Measurements from ENCODE around the gene SLC1A4. TPM values are rescaled to one million over a fixed set of nuclear protein-coding genes. Genes with fewer than 3 reads are reported as not detected.
"Not testable (repeated sequence)": the region's sequence is repeated elsewhere in the genome, so short reads cannot be mapped to it uniquely, and the experiment has no call there.

The SLC1A4 gene
- total RNA-seq, 2 experiments from 2014 or later = 15.7 to 16.7 TPM

- peaks cover 27% of the 10 kb centered on the region for H3K4me1 Mint-ChIP-seq
- peaks cover 19% of the 10 kb centered on the region for H3K36me3 Mint-ChIP-seq (ENCODE audit: low read depth)
- ChIA-PET POLR2A (no interaction called here), CTCF (interaction anchor here (0.6 to 4.3 kb wide), 6 partner anchors 11 to 84 kb away, joined by 3 to 17 read pairs (median 4); no protein-coding TSS in a partner anchor)
- no peaks in the 10 kb centered on the region for H3K9me3 Mint-ChIP-seq (ENCODE audit: low read depth)
- H3K4me3 Mint-ChIP-seq = no peak overlapping the region
- DNase-seq (no peak), ATAC-seq (no peak)
- intact Hi-C loops (cut with DNase I, micrococcal nuclease) = loop anchor here in 1 of 2 experiments (5.0 kb wide), 1 partner anchor 39 kb away; no protein-coding TSS in a partner anchor
- H3K27me3 Mint-ChIP-seq = peaks cover 4% of the 10 kb centered on the region
- H3K27ac Mint-ChIP-seq = no peak overlapping the region
Observed at GRCh38 chr2:64992990-64993389, 3.8 kb downstream of the SLC1A4 start.

- Mint-ChIP-seq H3K36me3 (ENCODE audit: low read depth) (peaks cover 19% of the 10 kb centered on the region), H3K4me1 (peaks cover 27% of the 10 kb centered on the region), H3K27ac (no peak overlapping the region), H3K4me3 (no peak overlapping the region), H3K27me3 (peaks cover 4% of the 10 kb centered on the region), H3K9me3 (ENCODE audit: low read depth) (no peaks in the 10 kb centered on the region)
- no peak for DNase-seq
- ATAC-seq = no peak
- ChIA-PET POLR2A (no interaction called here), CTCF (interaction anchor here (0.9 kb wide), 1 partner anchor 77 kb away, joined by 3 read pairs; no protein-coding TSS in a partner anchor)
- intact Hi-C loops (cut with DNase I, micrococcal nuclease) = no loop called here
Observed at GRCh38 chr2:64995041-64995440, 5.8 kb downstream of the SLC1A4 start.

- ChIA-PET CTCF (interaction anchor here (0.6 to 0.8 kb wide), 5 partner anchors 10 to 84 kb away, joined by 3 read pairs; no protein-coding TSS in a partner anchor), POLR2A (no interaction called here)
- Mint-ChIP-seq H3K27me3 (no peaks in the 10 kb centered on the region), H3K4me3 (no peak overlapping the region), H3K36me3 (ENCODE audit: low read depth) (peaks cover 10% of the 10 kb centered on the region), H3K27ac (no peak overlapping the region), H3K9me3 (ENCODE audit: low read depth) (no peaks in the 10 kb centered on the region), H3K4me1 (peaks cover 17% of the 10 kb centered on the region)
- ATAC-seq (no peak), DNase-seq (no peak)
- intact Hi-C loops (cut with DNase I, micrococcal nuclease) = no loop called here
Observed at GRCh38 chr2:64996871-64997307, 7.7 kb downstream of the SLC1A4 start.

GRCh38 chr2:64998658-64999061 is 9.5 kb downstream of the SLC1A4 start:
- H3K36me3 Mint-ChIP-seq (ENCODE audit: low read depth) = peaks cover 10% of the 10 kb centered on the region
- ATAC-seq (no peak), DNase-seq (no peak)
- ChIA-PET POLR2A (no interaction called here), CTCF (no interaction called here)
- H3K4me3 Mint-ChIP-seq = no peak overlapping the region
- intact Hi-C loops (cut with DNase I, micrococcal nuclease) = no loop called here
- no peaks in the 10 kb centered on the region for H3K9me3 Mint-ChIP-seq (ENCODE audit: low read depth)
- H3K27me3 Mint-ChIP-seq = no peaks in the 10 kb centered on the region
- H3K4me1 Mint-ChIP-seq = peaks cover 3% of the 10 kb centered on the region
- no peak overlapping the region for H3K27ac Mint-ChIP-seq

- ATAC-seq (no peak), DNase-seq (no peak)
- Mint-ChIP-seq H3K4me1 (peaks cover 3% of the 10 kb centered on the region), H3K27me3 (no peaks in the 10 kb centered on the region), H3K4me3 (no peak overlapping the region), H3K27ac (no peak overlapping the region), H3K36me3 (ENCODE audit: low read depth) (peaks cover 2% of the 10 kb centered on the region), H3K9me3 (ENCODE audit: low read depth) (no peaks in the 10 kb centered on the region)
- intact Hi-C loops (cut with DNase I, micrococcal nuclease) = no loop called here
- ChIA-PET CTCF (interaction anchor here (0.6 to 0.8 kb wide), 3 partner anchors 11 to 75 kb away, joined by 3 to 4 read pairs (median 3); no protein-coding TSS in a partner anchor), POLR2A (no interaction called here)
Observed at GRCh38 chr2:64999754-65000153, 10.6 kb downstream of the SLC1A4 start.

- H3K27me3 Mint-ChIP-seq = no peaks in the 10 kb centered on the region
- DNase-seq (no peak), ATAC-seq (no peak)
- POLR2A ChIA-PET = no interaction called here
- peaks cover 2% of the 10 kb centered on the region for H3K36me3 Mint-ChIP-seq (ENCODE audit: low read depth)
- H3K4me3 Mint-ChIP-seq = no peak overlapping the region
- no peak overlapping the region for H3K27ac Mint-ChIP-seq
- peaks cover 3% of the 10 kb centered on the region for H3K4me1 Mint-ChIP-seq
- CTCF ChIA-PET = interaction anchor here (0.5 kb wide), 1 partner anchor 13 kb away, joined by 4 read pairs; no protein-coding TSS in a partner anchor
- H3K9me3 Mint-ChIP-seq (ENCODE audit: low read depth) = no peaks in the 10 kb centered on the region
- intact Hi-C loops (cut with DNase I, micrococcal nuclease) = no loop called here
Observed at GRCh38 chr2:65000644-65001043, 11.4 kb downstream of the SLC1A4 start.

GRCh38 chr2:65003037-65003436 is 13.8 kb downstream of the SLC1A4 start:
- Mint-ChIP-seq H3K27ac (no peak overlapping the region), H3K36me3 (ENCODE audit: low read depth) (peaks cover 2% of the 10 kb centered on the region), H3K4me3 (no peak overlapping the region), H3K4me1 (peaks cover 6% of the 10 kb centered on the region), H3K9me3 (ENCODE audit: low read depth) (no peaks in the 10 kb centered on the region), H3K27me3 (no peaks in the 10 kb centered on the region)
- ChIA-PET CTCF (interaction anchor here (0.6 kb wide), 1 partner anchor 85 kb away, joined by 3 read pairs; no protein-coding TSS in a partner anchor), POLR2A (no interaction called here)
- no peak for DNase-seq
- ATAC-seq = no peak
- intact Hi-C loops (cut with DNase I, micrococcal nuclease) = no loop called here

DNA sequence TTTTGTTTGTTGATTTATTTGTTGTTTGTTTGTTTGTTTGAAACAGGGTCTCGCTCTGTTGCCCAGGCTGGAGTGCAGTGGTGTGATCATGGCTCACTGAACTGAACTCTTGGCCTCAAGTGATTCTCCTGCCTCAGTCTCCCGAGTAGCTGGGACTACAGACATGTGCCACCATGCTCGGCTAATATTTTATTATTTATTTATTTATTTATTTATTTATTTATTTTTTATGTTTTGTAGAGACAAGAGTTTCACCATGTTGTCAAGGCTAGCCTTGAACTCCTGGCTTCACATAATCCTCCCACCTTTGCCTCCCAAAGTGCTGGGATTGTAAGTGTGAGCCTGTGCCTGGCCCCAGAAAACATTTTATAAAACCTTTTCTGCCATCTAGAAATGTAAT is 15.0 kb downstream of the SLC1A4 start:
- CTCF ChIA-PET = interaction anchor here (0.6 kb wide), 1 partner anchor 126 kb away, joined by 3 read pairs; no protein-coding TSS in a partner anchor
- H3K9me3 Mint-ChIP-seq (ENCODE audit: low read depth); ATAC-seq; H3K36me3 Mint-ChIP-seq (ENCODE audit: low read depth); POLR2A ChIA-PET; intact Hi-C loops (cut with DNase I, micrococcal nuclease); H3K4me1 Mint-ChIP-seq; DNase-seq; H3K27ac Mint-ChIP-seq; H3K27me3 Mint-ChIP-seq; H3K4me3 Mint-ChIP-seq: not testable (repeated sequence)

DNA sequence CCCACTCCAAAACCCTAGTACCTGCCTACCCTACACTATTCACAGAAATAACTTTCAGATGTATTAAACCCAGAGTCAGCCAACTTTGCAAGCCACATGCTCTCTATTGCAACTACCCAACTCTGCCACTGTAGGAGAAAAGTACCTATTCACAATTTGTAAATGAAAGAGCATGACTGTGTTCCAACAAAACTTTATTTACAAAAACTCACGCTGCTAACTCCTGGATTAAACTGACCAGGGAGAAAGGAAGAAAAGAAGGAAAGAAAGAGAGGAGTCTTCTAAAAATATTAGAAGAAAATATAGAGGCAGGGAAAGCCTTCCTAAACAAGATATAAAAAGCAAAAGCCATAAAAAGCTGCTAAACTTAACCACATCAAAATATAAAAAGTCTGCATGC is 24.6 kb downstream of the SLC1A4 start:
- ChIA-PET CTCF (interaction anchor here (0.7 kb wide), 1 partner anchor 13 kb away, joined by 4 read pairs; no protein-coding TSS in a partner anchor), POLR2A (no interaction called here)
- intact Hi-C loops (cut with DNase I, micrococcal nuclease) = no loop called here
- DNase-seq (no peak), ATAC-seq (no peak)
- Mint-ChIP-seq H3K4me3 (no peak overlapping the region), H3K27me3 (no peaks in the 10 kb centered on the region), H3K9me3 (ENCODE audit: low read depth) (no peaks in the 10 kb centered on the region), H3K36me3 (ENCODE audit: low read depth) (peaks cover 29% of the 10 kb centered on the region), H3K27ac (no peak overlapping the region), H3K4me1 (peaks cover 3% of the 10 kb centered on the region)

DNA sequence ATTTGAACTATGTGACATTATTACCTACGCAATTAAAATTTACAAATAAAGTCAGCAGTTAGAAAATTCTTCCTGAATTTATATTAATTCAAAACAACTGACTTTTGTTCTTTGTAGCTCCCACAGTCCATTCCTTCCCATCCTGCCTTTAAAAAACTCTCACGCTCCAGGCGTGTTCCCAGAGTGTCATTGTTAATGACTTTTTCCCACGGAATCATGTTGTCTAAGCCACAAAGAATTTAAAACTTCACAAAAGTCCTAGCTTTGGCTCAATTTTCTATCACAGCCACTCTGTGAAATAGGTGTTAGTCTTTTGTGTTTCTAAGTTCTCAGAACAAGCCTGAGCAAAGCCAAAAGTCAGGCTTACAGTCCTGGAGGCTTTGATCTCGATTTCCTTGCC is 26.5 kb downstream of the SLC1A4 start:
- Mint-ChIP-seq H3K4me3 (no peak overlapping the region), H3K4me1 (peaks cover 3% of the 10 kb centered on the region), H3K9me3 (ENCODE audit: low read depth) (no peaks in the 10 kb centered on the region), H3K27me3 (no peaks in the 10 kb centered on the region), H3K36me3 (ENCODE audit: low read depth) (peaks cover 30% of the 10 kb centered on the region), H3K27ac (no peak overlapping the region)
- DNase-seq (no peak), ATAC-seq (no peak)
- intact Hi-C loops (cut with DNase I, micrococcal nuclease) = no loop called here
- ChIA-PET POLR2A (no interaction called here), CTCF (interaction anchor here (1.0 kb wide), 1 partner anchor 28 kb away, joined by 3 read pairs; no protein-coding TSS in a partner anchor)

DNA sequence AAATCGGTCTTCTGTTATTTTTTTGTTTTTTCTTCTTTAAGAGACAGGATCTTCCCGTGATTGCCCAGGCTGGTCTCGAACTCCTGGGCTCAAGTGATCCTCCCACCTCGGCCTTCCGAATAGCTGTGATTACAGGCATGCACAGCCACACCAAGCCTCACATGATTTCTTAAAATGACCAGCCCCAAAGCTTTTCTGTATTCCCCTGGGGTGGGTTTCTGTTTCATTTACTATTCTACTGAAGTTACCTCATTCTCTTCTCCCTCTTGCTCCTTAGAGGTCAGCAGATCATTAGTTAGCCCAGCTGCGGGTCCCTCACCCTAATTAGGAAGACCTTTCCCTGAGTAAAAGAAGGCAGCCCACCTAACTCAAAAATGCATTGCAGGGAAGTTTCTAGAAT is 27.6 kb downstream of the SLC1A4 start:
- no peak for DNase-seq
- ChIA-PET POLR2A (no interaction called here), CTCF (no interaction called here)
- no peak for ATAC-seq
- H3K4me3 Mint-ChIP-seq = no peak overlapping the region
- H3K9me3 Mint-ChIP-seq (ENCODE audit: low read depth) = no peaks in the 10 kb centered on the region
- intact Hi-C loops (cut with DNase I, micrococcal nuclease) = no loop called here
- H3K4me1 Mint-ChIP-seq = peaks cover 3% of the 10 kb centered on the region
- no peaks in the 10 kb centered on the region for H3K27me3 Mint-ChIP-seq
- peaks cover 33% of the 10 kb centered on the region for H3K36me3 Mint-ChIP-seq (ENCODE audit: low read depth)
- peak overlapping the region; percentile 33 for H3K27ac Mint-ChIP-seq

GRCh38 chr2:65017335-65017734 is 28.1 kb downstream of the SLC1A4 start:
- intact Hi-C loops (cut with DNase I, micrococcal nuclease) = no loop called here
- CTCF ChIA-PET = interaction anchor here (0.6 kb wide), 1 partner anchor 553 kb away, joined by 4 read pairs; no protein-coding TSS in a partner anchor
- no peak for ATAC-seq
- no peak overlapping the region for H3K27ac Mint-ChIP-seq
- peaks cover 3% of the 10 kb centered on the region for H3K4me1 Mint-ChIP-seq
- H3K36me3 Mint-ChIP-seq (ENCODE audit: low read depth) = peaks cover 34% of the 10 kb centered on the region
- DNase-seq = no peak
- H3K27me3 Mint-ChIP-seq = no peaks in the 10 kb centered on the region
- POLR2A ChIA-PET = no interaction called here
- no peak overlapping the region for H3K4me3 Mint-ChIP-seq
- H3K9me3 Mint-ChIP-seq (ENCODE audit: low read depth) = no peaks in the 10 kb centered on the region
